Ovary (tissue), 3 donors: ENCODE measurements around the gene CELF2.

ENCODE experiments used
- CTCF ChIP-seq, 3 donors: fragments of 450-650 bp in 2 of 3; fragments of 200-600 bp in 1 of 3; IDR thresholded peaks; one replicate each; pipeline versions ENCODE4 v1.5.1 to v1.8.0; 2016 to 2022; ENCODE audit warnings: antibody characterized with exemption in 3 of 3, mild to moderate bottlenecking in 1 of 3
- POLR2A ChIP-seq: fragments of 450-650 bp; IDR thresholded peaks from one replicate; pipeline ENCODE4 v1.6.1; 2017; ENCODE audit warnings: antibody characterized with exemption, mild to moderate bottlenecking, moderate library complexity
- donor health status: DM: no; HTN: no; CAD: no.

GRCh38 chr10:11105676-11106004, 88.0 kb downstream of the CELF2 start:
- TF ChIP-seq POLR2A, result no peak
- no peak for TF ChIP-seq CTCF (IDR thresholded peaks at IDR 0.05)
